IMR-90 (cell line): ENCODE data around the gene ZNF385B. TPM values are rescaled to one million over a fixed set of nuclear protein-coding genes. Genes with fewer than 3 reads are reported as not detected.

Source experiments
- ATAC-seq: fragments of 200-7000 bp; cut with Tn5 transposase; 2 replicates; pipeline ENCODE4 v1.9.1; 2020; ENCODE audit warnings: low read depth, mild to moderate bottlenecking, moderate library complexity
- BruUV-seq: library from RNA; stranded (reverse); fragments of 400-500 nt; replicated peaks from 2 replicates; lab custom pipeline; 2021; lab: Mats Ljungman, UMichigan
- CTCF ChIA-PET: fragments of 300-600 bp; formaldehyde crosslinking; extraction: SDS; loops from one replicate; lab custom pipeline; 2021; ENCODE audit warnings: antibody characterized with exemption; lab: Yijun Ruan, JAX
- POLR2A ChIA-PET: fragments of 300-600 bp; sonication (Branson Sonifier 250); formaldehyde crosslinking; loops from one replicate; lab custom pipeline; 2022; ENCODE audit warnings: antibody characterized with exemption; ENCODE audit not compliant: unreplicated experiment; lab: Charles Lee
- DNase-seq: peaks from one replicate; pipeline ENCODE4 v3.0.0; 2013
- H2AFZ ChIP-seq: replicated peaks from 2 replicates; pipeline ENCODE3; 2013; ENCODE audit warnings: low read length, mild to moderate bottlenecking; ENCODE audit not compliant: poor library complexity
- H2AK5ac ChIP-seq: 2 replicates; pipeline ENCODE4 v1.6.1; 2013; ENCODE audit warnings: low read depth, low read length, inconsistent platforms
- H2AK9ac ChIP-seq: replicated peaks from 2 replicates; pipeline ENCODE3; 2013; ENCODE audit warnings: mild to moderate bottlenecking, low read depth, low read length, moderate library complexity; ENCODE audit not compliant: poor library complexity
- H2BK120ac ChIP-seq: 2 replicates; pipeline ENCODE4 v1.6.1; 2013; ENCODE audit warnings: low read depth, low read length, inconsistent platforms
- H2BK15ac ChIP-seq: 3 replicates; pipeline ENCODE4 v1.6.1; 2013; ENCODE audit warnings: low read depth, low read length, inconsistent platforms
- H2BK20ac ChIP-seq: 2 replicates; pipeline ENCODE4 v1.6.1; 2013; ENCODE audit warnings: low read depth, mild to moderate bottlenecking, inconsistent platforms, low read length, moderate library complexity
- H2BK5ac ChIP-seq: 2 replicates; pipeline ENCODE4 v1.6.1; 2013; ENCODE audit warnings: mild to moderate bottlenecking, low read depth, low read length, inconsistent platforms; ENCODE audit not compliant: poor library complexity, severe bottlenecking
- H3K14ac ChIP-seq: replicated peaks from 2 replicates; pipeline ENCODE4 v1.6.1; 2013; ENCODE audit warnings: low read depth, low read length, inconsistent platforms
- H3K18ac ChIP-seq: 2 replicates; pipeline ENCODE4 v1.6.1; 2013; ENCODE audit warnings: low read depth, low read length, control low read depth
- H3K23ac ChIP-seq: 2 replicates; pipeline ENCODE4 v1.6.1; 2013; ENCODE audit warnings: low read depth, low read length, inconsistent platforms
- H3K27ac ChIP-seq: 2 replicates; pipeline ENCODE4 v1.5.1; 2013; ENCODE audit warnings: mild to moderate bottlenecking, control low read depth, low read length; ENCODE audit not compliant: insufficient read depth
- H3K27me3 ChIP-seq: 2 replicates; pipeline ENCODE4 v1.6.1; 2013; ENCODE audit warnings: low read length; ENCODE audit not compliant: control insufficient read depth, insufficient read depth
- H3K36me3 ChIP-seq: 2 replicates; pipeline ENCODE4 v1.6.1; 2013; ENCODE audit warnings: low read length, mixed read lengths; ENCODE audit not compliant: control insufficient read depth, insufficient read depth
- H3K4ac ChIP-seq: 2 replicates; pipeline ENCODE4 v1.6.1; 2013; ENCODE audit warnings: low read depth, low read length, inconsistent platforms
- H3K4me1 ChIP-seq: 2 replicates; pipeline ENCODE4 v1.6.1; 2013; ENCODE audit warnings: low read length, mixed read lengths; ENCODE audit not compliant: control insufficient read depth, insufficient read depth
- H3K4me2 ChIP-seq: 2 replicates; pipeline ENCODE4 v1.6.1; 2013; ENCODE audit warnings: low read depth, mild to moderate bottlenecking, control low read depth, low read length, moderate library complexity
- H3K4me3 ChIP-seq: 2 replicates; pipeline ENCODE4 v1.5.1; 2013; ENCODE audit warnings: low read depth, mild to moderate bottlenecking, control low read depth, low read length, moderate library complexity; ENCODE audit not compliant: insufficient read depth
- H3K56ac ChIP-seq: 2 replicates; pipeline ENCODE4 v1.6.1; 2013; ENCODE audit warnings: low read length, inconsistent platforms; ENCODE audit not compliant: insufficient read depth; ENCODE audit errors: extremely low read depth
- H3K79me1 ChIP-seq, 2 experiments: 2 replicates each; pipeline ENCODE4 v1.6.1; 2013; ENCODE audit warnings: low read length in 2 of 2, inconsistent platforms in 1 of 2, low read depth in 1 of 2
- H3K9ac ChIP-seq: 2 replicates; pipeline ENCODE4 v1.6.1; 2013; ENCODE audit warnings: low read depth, low read length, control low read depth
- H3K9me1 ChIP-seq: 2 replicates; pipeline ENCODE4 v1.6.1; 2013; ENCODE audit warnings: low read length, inconsistent platforms; ENCODE audit not compliant: insufficient read depth
- H3K9me3 ChIP-seq: 2 replicates; pipeline ENCODE4 v1.6.1; 2013; ENCODE audit warnings: low read length; ENCODE audit not compliant: control insufficient read depth, insufficient read depth
- H4K20me1 ChIP-seq: 2 replicates; pipeline ENCODE4 v1.6.1; 2013; ENCODE audit warnings: low read length, inconsistent platforms; ENCODE audit not compliant: insufficient read depth
- H4K5ac ChIP-seq: 2 replicates; pipeline ENCODE4 v1.6.1; 2013; ENCODE audit warnings: mild to moderate bottlenecking, low read depth, low read length, control low read depth
- H4K8ac ChIP-seq, 2 experiments: 2 replicates each; pipeline ENCODE4 v1.6.1; 2013; ENCODE audit warnings: low read depth in 2 of 2, low read length in 2 of 2, control low read depth in 1 of 2, inconsistent platforms in 1 of 2
- H4K91ac ChIP-seq: 2 replicates; pipeline ENCODE4 v1.6.1; 2013; ENCODE audit warnings: low read depth, low read length, inconsistent platforms; ENCODE audit not compliant: insufficient read depth
- FOS ChIP-seq: fragments of 150-350 bp; IDR thresholded peaks from 2 replicates; pipeline ENCODE4 v1.6.1; 2016; ENCODE audit warnings: low read depth, low read length
- WGBS, 2 experiments: methylation state at CpG; one replicate each; pipeline versions ENCODE4 v1.1.5 to v1.1.7; 2013; ENCODE audit warnings: missing lambda C conversion rate in 2 of 2; ENCODE audit not compliant: insufficient read length in 1 of 2; ENCODE audit errors: extremely low coverage in 2 of 2; 5-methylcytosine and 5-hydroxymethylcytosine counted together
- dilution Hi-C: fragments of 300-500 bp; cut with HindIII; formaldehyde crosslinking; loops from one replicate; pipeline ENCODE4 v1.14.3; 2018; ENCODE audit warnings: low sequenced_read_pairs; ENCODE audit not compliant: unreplicated experiment
- in situ Hi-C: fragments of 300-500 bp; cut with MboI; formaldehyde crosslinking; loops from 3 replicates; pipeline ENCODE4 v1.14.3; 2019; ENCODE audit warnings: low sequenced_read_pairs, inconsistent platforms, mixed read lengths
- intact Hi-C: fragments of 100-400 bp; cut with micrococcal nuclease; formaldehyde crosslinking; loops from 2 replicates; pipeline ENCODE4 v1.10.0; 2022
- polyA plus RNA-seq, 3 experiments: library from polyadenylated mRNA; depleted of rRNA; stranded (reverse); fragments of >200 nt; gene quantifications; 2 replicates each; pipeline ENCODE4 v1.2.3, GENCODE V29; 2012; ENCODE audit warnings: low replicate concordance in 1 of 3
- total RNA-seq: library from RNA; depleted of rRNA; stranded (reverse); fragments of >200 nt; gene quantifications from 2 replicates; pipeline ENCODE4 v1.2.3, GENCODE V29; 2012

ZNF385B gene
- total and polyA plus RNA-seq, 2 of the 4 experiments (the other 2 are of a cell fraction), result not detected

DNA sequence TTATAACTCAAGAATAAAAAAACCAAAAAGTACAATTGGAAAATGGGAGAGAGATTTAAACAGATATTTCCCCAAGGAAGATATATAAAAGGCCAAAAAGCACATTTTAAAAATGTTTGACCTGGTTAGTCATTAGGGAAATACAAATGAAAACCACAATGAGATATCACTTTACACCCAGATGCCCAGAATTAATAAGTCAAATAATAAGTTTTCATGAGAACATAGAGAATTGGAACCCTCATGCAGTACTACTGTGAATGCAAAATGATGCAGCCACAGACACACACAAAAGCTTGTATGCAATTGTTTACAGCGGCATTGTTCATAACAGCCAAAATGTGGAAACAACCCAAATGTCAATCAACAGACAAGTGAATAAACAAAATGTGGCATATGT, 165.9 kb downstream of the ZNF385B start:
- Histone ChIP-seq H2BK20ac (no peak overlapping the region), H2AFZ (no peak overlapping the region), H2AK9ac (no peak overlapping the region), H4K20me1 (no peaks in the 10 kb centered on the region), H3K9ac (no peak overlapping the region), H3K27ac (no peak overlapping the region), H3K36me3 (no peaks in the 10 kb centered on the region), H2BK15ac (no peak overlapping the region), H4K5ac (no peak overlapping the region), H3K4me1 (peaks cover 8% of the 10 kb centered on the region), H3K27me3 (no peaks in the 10 kb centered on the region), H3K9me3 (no peaks in the 10 kb centered on the region), H3K23ac (no peak overlapping the region), H3K79me1 (no peaks in the 10 kb centered on the region), H4K8ac (no peak overlapping the region), H3K4ac (no peak overlapping the region), H4K91ac (no peak overlapping the region), H2BK5ac (no peak overlapping the region), H2BK120ac (no peak overlapping the region), H3K9me1 (peaks cover 4% of the 10 kb centered on the region), H3K4me2 (no peak overlapping the region), H2AK5ac (no peak overlapping the region), H3K56ac (no peak overlapping the region), H3K14ac (no peak overlapping the region), H3K18ac (no peak overlapping the region), H3K4me3 (no peak overlapping the region)
- CTCF ChIA-PET, result no interaction called here
- dilution Hi-C loops, result no loop called here
- WGBS, 2 experiments, result no CpG with 5 or more reads among the region's 1 CpG
- no peak for ATAC-seq
- intact Hi-C loops, result no loop called here
- TF ChIP-seq FOS, result no peak
- DNase-seq, result no peak
- in situ Hi-C loops, result no loop called here
- BruUV-seq, result no TSS peak
- POLR2A ChIA-PET, result no interaction called here
